ENCODE data around the gene NUDCD2. TPM values are rescaled to one million over a fixed set of nuclear protein-coding genes. Genes with fewer than 3 reads are reported as not detected.
"Not testable (repeated sequence)": the region's sequence is repeated elsewhere in the genome, so short reads cannot be mapped to it uniquely, and the experiment has no call there.

The NUDCD2 gene
- polyA plus RNA-seq, 3 donors, result 3.4 to 23.6 (median 22.0) TPM

GRCh38 chr5:163432544-163432943 is 27.4 kb downstream of the NUDCD2 start:
- Histone ChIP-seq H3K4me3 (replicated peaks in 1 of 3; ENCODE audit: low read depth in 2 of 3, low read length in 3 of 3) (no peak overlapping the region), H4K20me1 (ENCODE audit: insufficient read depth, low read length) (no peaks in the 10 kb centered on the region), H3K27me3 (ENCODE audit: control insufficient read depth in 2 of 2, insufficient read depth in 2 of 2, low read length in 2 of 2) (no peaks in the 10 kb centered on the region), H3K9ac (ENCODE audit: insufficient read depth, low read length, poor library complexity, severe bottlenecking) (no peak overlapping the region), H3K9me3 (replicated peaks in 1 of 2; ENCODE audit: control insufficient read depth in 1 of 2, insufficient read depth in 1 of 2, low read length in 2 of 2) (no peaks in the 10 kb centered on the region), H3K27ac (ENCODE audit: low read depth in 1 of 2, low read length in 2 of 2) (no peak overlapping the region), H3K4me2 (replicated peaks; ENCODE audit: extremely low read depth, low read length, poor library complexity, severe bottlenecking) (no peak overlapping the region), H3K4me1 (ENCODE audit: control insufficient read depth in 1 of 2, insufficient read depth in 2 of 2, low read length in 2 of 2) (peaks cover 3 to 8% of the 10 kb centered on the region in 2 donors), H2AFZ (ENCODE audit: insufficient read depth, low read depth, low read length, poor library complexity, severe bottlenecking) (no peak overlapping the region), H3K79me2 (ENCODE audit: insufficient read depth, low read length) (peaks cover under 1% of the 10 kb centered on the region), H3K36me3 (replicated peaks in 1 of 2; ENCODE audit: control insufficient read depth in 1 of 2, insufficient read depth in 2 of 2, low read length in 2 of 2) (no peaks in the 10 kb centered on the region)
- no peak for TF ChIP-seq CTCF (IDR thresholded peaks at IDR 0.05)
- Mint-ChIP-seq H3K27me3 (ENCODE audit: low read depth in 3 of 3) (no peaks in the 10 kb centered on the region), H3K27ac (no peak overlapping the region), H3K4me1 (peaks cover 7% of the 10 kb centered on the region), H3K36me3 (no peaks in the 10 kb centered on the region), H3K9me3 (no peaks in the 10 kb centered on the region), H3K4me3 (no peak overlapping the region)
- no peak for DNase-seq
- 92% methylated on average over 1 of the region's 1 CpG for WGBS (ENCODE audit: insufficient coverage)
- intact Hi-C loops (cut with micrococcal nuclease), result no loop called here

GRCh38 chr5:163426128-163426527 is 33.8 kb downstream of the NUDCD2 start:
- H3K27ac Mint-ChIP-seq, H3K36me3 Mint-ChIP-seq: not testable (repeated sequence)

More at GRCh38 chr5:163426128-163426527, 33.8 kb downstream of the NUDCD2 start:
- H4K20me1 ChIP-seq (ENCODE audit: insufficient read depth, low read length); DNase-seq; H3K27me3 ChIP-seq (ENCODE audit: control insufficient read depth in 2 of 2, insufficient read depth in 2 of 2, low read length in 2 of 2); H3K9ac ChIP-seq (ENCODE audit: insufficient read depth, low read length, poor library complexity, severe bottlenecking); H3K9me3 Mint-ChIP-seq; H3K27me3 Mint-ChIP-seq (ENCODE audit: low read depth in 3 of 3); intact Hi-C loops (cut with micrococcal nuclease); H3K4me3 Mint-ChIP-seq; H3K4me1 ChIP-seq (ENCODE audit: control insufficient read depth in 1 of 2, insufficient read depth in 2 of 2, low read length in 2 of 2); H3K27ac ChIP-seq (ENCODE audit: low read depth in 1 of 2, low read length in 2 of 2); H3K9me3 ChIP-seq (replicated peaks in 1 of 2; ENCODE audit: control insufficient read depth in 1 of 2, insufficient read depth in 1 of 2, low read length in 2 of 2); H3K4me2 ChIP-seq (replicated peaks; ENCODE audit: extremely low read depth, low read length, poor library complexity, severe bottlenecking); H3K4me3 ChIP-seq (replicated peaks in 1 of 3; ENCODE audit: low read depth in 2 of 3, low read length in 3 of 3); H2AFZ ChIP-seq (ENCODE audit: insufficient read depth, low read depth, low read length, poor library complexity, severe bottlenecking); H3K79me2 ChIP-seq (ENCODE audit: insufficient read depth, low read length); H3K36me3 ChIP-seq (replicated peaks in 1 of 2; ENCODE audit: control insufficient read depth in 1 of 2, insufficient read depth in 2 of 2, low read length in 2 of 2); H3K4me1 Mint-ChIP-seq: not testable (repeated sequence)
- 0% methylated on average over 2 of the region's 4 CpGs for WGBS (ENCODE audit: insufficient coverage)

Measured in CD14-positive monocyte (primary cell).